Lung (tissue), 12 donors: Measurements from ENCODE around the gene ZBTB47. TPM values are rescaled to one million over a fixed set of nuclear protein-coding genes. Genes with fewer than 3 reads are reported as not detected.

Experiments
- ATAC-seq: fragments of 200-7000 bp; cut with Tn5 transposase; one replicate; pipeline ENCODE4 v1.9.1; 2020; ENCODE audit warnings: moderate number of reproducible peaks; ENCODE audit not compliant: insufficient read depth, low FRiP score
- DNase-seq, 3 donors: peaks; one replicate each; pipeline ENCODE4 v3.0.0-alpha.2; 2013 to 2017
- H3K27ac ChIP-seq, 2 donors: one replicate each; pipeline ENCODE4 v1.5.1; 2013; ENCODE audit warnings: mild to moderate bottlenecking in 2 of 2, moderate library complexity in 2 of 2, control low read depth in 1 of 2, inconsistent platforms in 1 of 2, low read depth in 1 of 2, low read length in 1 of 2
- H3K27me3 ChIP-seq, 3 donors: one replicate each; pipeline ENCODE4 v1.5.1; 2013; ENCODE audit warnings: low read length in 2 of 3; ENCODE audit not compliant: control insufficient read depth in 3 of 3, insufficient read depth in 3 of 3
- H3K36me3 ChIP-seq, 4 donors: one replicate each; pipeline ENCODE4 v1.5.1; 2013; ENCODE audit warnings: low read length in 4 of 4, mild to moderate bottlenecking in 1 of 4, moderate library complexity in 1 of 4; ENCODE audit not compliant: control insufficient read depth in 4 of 4, insufficient read depth in 4 of 4
- H3K4me1 ChIP-seq, 5 donors: one replicate each; pipeline ENCODE4 v1.5.1; 2013; ENCODE audit warnings: low read length in 5 of 5, mild to moderate bottlenecking in 2 of 5, moderate library complexity in 1 of 5; ENCODE audit not compliant: control insufficient read depth in 5 of 5, insufficient read depth in 5 of 5
- H3K4me3 ChIP-seq: one replicate; pipeline ENCODE4 v1.5.1; 2013; ENCODE audit warnings: mild to moderate bottlenecking, control low read depth, moderate library complexity
- H3K9ac ChIP-seq, 2 donors: one replicate each; pipeline ENCODE4 v1.5.1; 2013; ENCODE audit warnings: low read length in 2 of 2, control low read depth in 1 of 2; ENCODE audit not compliant: insufficient read depth in 1 of 2
- H3K9me3 ChIP-seq, 4 donors: one replicate each; pipeline ENCODE4 v1.5.1; 2013; ENCODE audit warnings: low read length in 3 of 4, mild to moderate bottlenecking in 1 of 4, moderate library complexity in 1 of 4; ENCODE audit not compliant: control insufficient read depth in 4 of 4, insufficient read depth in 3 of 4
- CTCF ChIP-seq: IDR thresholded peaks from 2 replicates; pipeline ENCODE4 v1.5.1; 2012; ENCODE audit warnings: mild to moderate bottlenecking; ENCODE audit errors: control extremely low read depth, extremely low read depth
- WGBS, 2 donors: extraction: QIAGEN DNeasy Blood & Tissue Kit; methylation state at CpG; one replicate each; pipeline ENCODE4 v1.1.7; 2013; 5-methylcytosine and 5-hydroxymethylcytosine counted together
- polyA plus RNA-seq, 2 donors: library from polyadenylated mRNA; stranded (reverse); fragments of 200-250 nt; gene quantifications; one replicate each; pipeline ENCODE4 v1.2.1, GENCODE V29; 2013
- total RNA-seq, 2 donors: library from RNA; depleted of rRNA in 1 of 2; stranded (reverse); fragments of >200 nt in 1 of 2; gene quantifications; one replicate each; pipeline ENCODE4 v1.2.1, GENCODE V29; 2014 to 2021
- donor health status: control.
- donor health status: control.
- donor health status: Bipolar disorder and iron deficiency.
- donor health status: healthy.
- donor health status: DM: yes; HTN: yes; CAD: no.

ZBTB47 gene
- total and polyA plus RNA-seq, 4 donors = 8.6 to 34.1 (median 15.8) TPM

- no peak for TF ChIP-seq CTCF
- Histone ChIP-seq H3K27ac (peak overlapping the region in 1 of 2 donors; percentile 33), H3K27me3 (no peaks in the 10 kb centered on the region), H3K36me3 (peaks cover 13 to 38% (median 32%) of the 10 kb centered on the region in 4 donors), H3K4me3 (no peak overlapping the region), H3K4me1 (peaks cover 0 to 2% (median 0%) of the 10 kb centered on the region in 5 donors), H3K9me3 (no peaks in the 10 kb centered on the region), H3K9ac (no peak overlapping the region)
- WGBS, 2 donors = 94 to 100% methylated on average over 2 of the region's 2 CpGs
- ATAC-seq (no peak), DNase-seq (no peak)
Measured at GRCh38 chr3:42631620-42632019, 21.9 kb upstream of the ZBTB47 start.

- Histone ChIP-seq H3K4me1 (peaks cover 0 to 2% (median 0%) of the 10 kb centered on the region in 5 donors), H3K27ac (no peak overlapping the region), H3K4me3 (no peak overlapping the region), H3K27me3 (no peaks in the 10 kb centered on the region), H3K9me3 (no peaks in the 10 kb centered on the region), H3K36me3 (peaks cover 15 to 44% (median 36%) of the 10 kb centered on the region in 4 donors), H3K9ac (no peak overlapping the region)
- TF ChIP-seq CTCF = no peak
- 77 to 87% methylated on average over 1 of the region's 1 CpG for WGBS, 2 donors
- ATAC-seq = no peak
- DNase-seq = no peak
Measured at GRCh38 chr3:42632146-42632545, 21.4 kb upstream of the ZBTB47 start.

- Histone ChIP-seq H3K36me3 (peaks cover 25 to 57% (median 48%) of the 10 kb centered on the region in 4 donors), H3K4me3 (no peak overlapping the region), H3K27me3 (no peaks in the 10 kb centered on the region), H3K9me3 (no peaks in the 10 kb centered on the region), H3K27ac (peak overlapping the region in 1 of 2 donors; percentile 69), H3K4me1 (peaks cover 0 to 4% (median 0%) of the 10 kb centered on the region in 5 donors), H3K9ac (no peak overlapping the region)
- no peak for TF ChIP-seq CTCF
- DNase-seq (no peak), ATAC-seq (no peak)
- WGBS, 2 donors = 94 to 98% methylated on average over 6 of the region's 6 CpGs
Measured at GRCh38 chr3:42633544-42633943, 20.0 kb upstream of the ZBTB47 start.

GRCh38 chr3:42635111-42635510 lies 18.4 kb upstream of the ZBTB47 start:
- no peaks in the 10 kb centered on the region for H3K27me3 ChIP-seq
- no peak overlapping the region for H3K9ac ChIP-seq
- peak overlapping the region in 1 of 2 donors; percentile 6 for H3K27ac ChIP-seq
- no peaks in the 10 kb centered on the region for H3K9me3 ChIP-seq
- H3K36me3 ChIP-seq = peaks cover 29 to 67% (median 60%) of the 10 kb centered on the region in 4 donors
- no peak overlapping the region for H3K4me3 ChIP-seq
- H3K4me1 ChIP-seq = peaks cover 0 to 5% (median 0%) of the 10 kb centered on the region in 5 donors
- DNase-seq (no peak), ATAC-seq (no peak)
- TF ChIP-seq CTCF = no peak
- 83 to 87% methylated on average over 2 of the region's 2 CpGs for WGBS, 2 donors
